NCI-H2227 treated with DMSO at 0.1 percent for 48 hours (cell line): ENCODE measurements around the gene ZNF681.
A peak's percentile ranks its signal among the peaks of the same experiment; 100 is the strongest.
"Not testable (repeated sequence)": the region's sequence is repeated elsewhere in the genome, so short reads cannot be mapped to it uniquely, and the experiment has no call there.

Experiments used
- DNase-seq: peaks from one replicate; lab custom pipeline; 2025; lab: John Stamatoyannopoulos, UW

The ZNF681 gene

GRCh38 chr19:23774106-23774505 is 15.4 kb upstream of the ZNF681 start:
- no peak for DNase-seq

- DNase-seq: no peak
These were observed 14.0 kb upstream of the ZNF681 start for GRCh38 chr19:23772675-23773063.

- DNase-seq: no peak
These were observed 13.3 kb upstream of the ZNF681 start for GRCh38 chr19:23771761-23772674.

GRCh38 chr19:23771316-23771715 is 12.6 kb upstream of the ZNF681 start:
- no peak for DNase-seq

- no peak for DNase-seq
These were observed 12.1 kb upstream of the ZNF681 start for GRCh38 chr19:23770672-23771250.

GRCh38 chr19:23769691-23770468 is 11.2 kb upstream of the ZNF681 start:
- DNase-seq: no peak

- DNase-seq: no peak
These were observed 8.3 kb upstream of the ZNF681 start for GRCh38 chr19:23766951-23767350.

- DNase-seq: no peak
These were observed 6.1 kb upstream of the ZNF681 start for GRCh38 chr19:23764781-23765180.

- peak; percentile 78 for DNase-seq
These were observed 4.4 kb upstream of the ZNF681 start for GRCh38 chr19:23762884-23763711.

- DNase-seq: no peak
These were observed 3.8 kb upstream of the ZNF681 start for GRCh38 chr19:23762548-23762883.

GRCh38 chr19:23760326-23760725 is 1.6 kb upstream of the ZNF681 start:
- not testable (repeated sequence) for DNase-seq

- not testable (repeated sequence) for DNase-seq
These were observed 15.0 kb downstream of the ZNF681 start for GRCh38 chr19:23743633-23744232.

GRCh38 chr19:23730729-23731465 is 27.8 kb downstream of the ZNF681 start:
- DNase-seq: not testable (repeated sequence)

- not testable (repeated sequence) for DNase-seq
These were observed 34.5 kb downstream of the ZNF681 start for GRCh38 chr19:23724161-23724560.

GRCh38 chr19:23718802-23719201 is 39.9 kb downstream of the ZNF681 start:
- DNase-seq: no peak

GRCh38 chr19:23716792-23717191 is 41.9 kb downstream of the ZNF681 start:
- DNase-seq: no peak

- DNase-seq: no peak
These were observed 49.3 kb downstream of the ZNF681 start for GRCh38 chr19:23709347-23709746.

- DNase-seq: no peak
These were observed 52.0 kb downstream of the ZNF681 start for GRCh38 chr19:23706657-23707056.

GRCh38 chr19:23699521-23699860 is 59.2 kb downstream of the ZNF681 start:
- no peak for DNase-seq

GRCh38 chr19:23698711-23699520 is 59.8 kb downstream of the ZNF681 start:
- DNase-seq: no peak
